A673 (cell line): ENCODE measurements around the gene MTFR1L. TPM values are rescaled to one million over a fixed set of nuclear protein-coding genes. Genes with fewer than 3 reads are reported as not detected.

Experiments
- Bru-seq: library from RNA; stranded (reverse); fragments of 400-500 nt; gene quantifications from one replicate; lab custom pipeline; 2021; lab: Mats Ljungman, UMichigan
- BruChase-seq, 2 experiments: library from RNA; stranded (reverse); fragments of 400-500 nt; gene quantifications; one replicate each; lab custom pipeline; 2021; lab: Mats Ljungman, UMichigan
- BruUV-seq: library from RNA; stranded (reverse); fragments of 400-500 nt; replicated peaks from 2 replicates; lab custom pipeline; 2021; lab: Mats Ljungman, UMichigan
- CTCF ChIA-PET: fragments of 300-600 bp; sonication (Branson Sonifier 250); formaldehyde crosslinking; loops from one replicate; lab custom pipeline; 2022; ENCODE audit warnings: antibody characterized with exemption; lab: Charles Lee
- POLR2A ChIA-PET: fragments of 300-600 bp; sonication (Branson Sonifier 250); formaldehyde crosslinking; loops from one replicate; lab custom pipeline; 2022; ENCODE audit warnings: antibody characterized with exemption; ENCODE audit not compliant: low non-redundant PET; lab: Charles Lee
- DNase-seq: peaks from one replicate; pipeline ENCODE4 v3.0.0-alpha.2; 2015; ENCODE audit warnings: low spot score
- H3K27ac ChIP-seq: fragments of 200-600 bp; sonication (generic); 2 replicates; pipeline ENCODE4 v1.5.1; 2016; ENCODE audit warnings: mixed run types, low read depth, mild to moderate bottlenecking, mixed read lengths, antibody characterized with exemption, low read length; ENCODE audit not compliant: poor library complexity, severe bottlenecking
- H3K27me3 ChIP-seq: fragments of 200-600 bp; sonication (generic); replicated peaks from 2 replicates; pipeline ENCODE4 v1.6.1; 2017; ENCODE audit warnings: mixed run types, low read depth, mild to moderate bottlenecking, mixed read lengths, antibody characterized with exemption, low read length; ENCODE audit not compliant: insufficient read depth, poor library complexity
- H3K36me3 ChIP-seq: fragments of 200-600 bp; sonication (generic); 2 replicates; pipeline ENCODE4 v1.6.1; 2016; ENCODE audit warnings: mixed run types, mild to moderate bottlenecking, mixed read lengths, antibody characterized with exemption, low read length; ENCODE audit not compliant: insufficient read depth, poor library complexity, severe bottlenecking
- H3K4me1 ChIP-seq: fragments of 200-600 bp; sonication (generic); 2 replicates; pipeline ENCODE4 v1.6.1; 2017; ENCODE audit warnings: mixed run types, mild to moderate bottlenecking, mixed read lengths, antibody characterized with exemption, low read length; ENCODE audit not compliant: insufficient read depth, poor library complexity, severe bottlenecking
- H3K4me3 ChIP-seq: fragments of 200-600 bp; sonication (generic); 2 replicates; pipeline ENCODE4 v1.5.1; 2016; ENCODE audit warnings: low read depth, mixed run types, mild to moderate bottlenecking, mixed read lengths, low read length; ENCODE audit not compliant: poor library complexity, severe bottlenecking
- H3K9me3 ChIP-seq: fragments of 200-600 bp; sonication (generic); 2 replicates; pipeline ENCODE4 v1.6.1; 2016; ENCODE audit warnings: mixed run types, low read depth, mild to moderate bottlenecking, mixed read lengths, antibody characterized with exemption, low read length; ENCODE audit not compliant: poor library complexity, severe bottlenecking
- EZH2 ChIP-seq: fragments of 200-600 bp; sonication (generic); IDR thresholded peaks from 2 replicates; pipeline ENCODE4 v1.6.1; 2017; ENCODE audit warnings: borderline replicate concordance, low read depth, mild to moderate bottlenecking, mixed read lengths, antibody characterized with exemption, low read length; ENCODE audit not compliant: poor library complexity, severe bottlenecking
- intact Hi-C: fragments of 100-400 bp; cut with micrococcal nuclease; formaldehyde crosslinking; loops from one replicate; pipeline ENCODE4 v1.10.0; 2022; ENCODE audit not compliant: unreplicated experiment
- long read RNA-seq: library from polyadenylated mRNA; stranded (forward); transcript quantifications from one replicate; pipeline ENCODE4 v2.0.0, GENCODE V29; 2022
- total RNA-seq: library from RNA; stranded (reverse); gene quantifications from 2 replicates; pipeline ENCODE4 v1.2.3, GENCODE V29; 2021
- TF ChIP-seq, protein P1 (sequence below): fragments of 300-800, 200-600 bp; sonication (generic); conservative IDR thresholded peaks from 2 replicates; pipeline ENCODE4 v1.5.1; 2017; ENCODE audit warnings: low read depth, mild to moderate bottlenecking, antibody characterized with exemption, low read length, moderate library complexity, mixed read lengths

MTFR1L gene
- 45.0 and 51.6 TPM in 2 replicates for total RNA-seq
- Bru-seq, nascent RNA = percentile 61 among the genes with signal in this experiment
- BruChase-seq, experiment 1, labeled RNA remaining after a 2-hour chase = percentile 69 among the genes with signal in this experiment
- percentile 74 among the genes with signal in this experiment for BruChase-seq, experiment 2, labeled RNA remaining after a 6-hour chase
- long read RNA-seq, transcript MTFR1L-210 (7 exons, 1,873 nt) = minor isoform, 34 of 164 reads
- long read RNA-seq, transcript MTFR1L-204 (7 exons, 1,868 nt) = minor isoform, 8 of 164 reads
- long read RNA-seq, transcript MTFR1L-203 (7 exons, 2,004 nt) = major isoform, 102 of 164 reads
- long read RNA-seq, partial matches to known transcripts = 6 of 164 reads
- long read RNA-seq, other reads (novel, unspliced or antisense) = 11 of 164 reads

DNA sequence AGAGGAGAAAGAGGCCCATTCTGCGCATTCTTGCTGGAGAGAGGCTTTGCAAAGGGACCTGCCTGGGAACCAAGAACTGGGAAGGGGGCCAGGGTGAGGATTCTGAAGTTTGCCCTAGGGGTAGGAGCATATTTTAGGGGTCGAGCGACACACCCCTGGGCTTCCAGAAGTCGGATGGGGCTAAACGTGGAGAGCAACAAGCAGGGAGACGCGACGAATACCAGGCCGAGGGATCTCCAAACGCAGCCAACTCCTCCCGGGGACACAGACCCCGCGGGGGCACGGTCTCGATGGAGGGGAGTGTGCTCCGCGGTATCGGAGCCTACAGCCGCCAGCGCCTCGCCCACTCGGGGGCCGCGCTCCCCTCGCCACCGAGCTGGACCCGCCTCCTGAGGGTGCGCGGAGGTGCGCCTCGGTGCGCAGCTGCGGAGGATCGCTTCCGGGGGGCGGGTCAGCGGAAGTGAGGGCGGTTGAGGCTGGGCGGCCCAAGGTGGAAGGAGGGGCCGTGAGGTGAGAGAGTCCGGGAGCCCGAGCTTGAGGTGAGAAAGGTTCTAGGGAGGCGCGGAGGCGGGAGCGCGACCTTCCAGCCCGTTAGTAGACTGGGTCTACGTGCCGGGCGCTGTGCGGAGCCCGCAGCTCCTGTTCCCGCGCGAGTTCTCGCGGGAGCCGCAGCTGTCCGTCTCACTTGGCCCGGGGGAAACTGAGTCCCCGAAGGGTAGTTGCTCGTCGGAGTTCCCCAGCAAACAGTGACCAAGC is at the start of gene MTFR1L:
TSS of gene MTFR1L (plus strand) at position 464 of the 756 bp plus-strand sequence. CDS start 3,151 bp downstream, outside the sequence.
- Histone ChIP-seq H3K27me3 (no peaks in the 10 kb centered on the region), H3K4me1 (no peaks in the 10 kb centered on the region), H3K9me3 (no peaks in the 10 kb centered on the region), H3K4me3 (peak within 1 kb of the TSS; percentile 90), H3K27ac (peak within 1 kb of the TSS; percentile 88), H3K36me3 (no peaks in the 10 kb centered on the region)
- peak; percentile 85 for DNase-seq
- intact Hi-C loops = no loop called here
- ChIA-PET POLR2A (interaction anchor here (1.0 kb wide), 1 partner anchor 55 kb away, joined by 3 read pairs; no protein-coding TSS in a partner anchor), CTCF (interaction anchor here (0.5 to 0.6 kb wide), 2 partner anchors 254 to 292 kb away, joined by 3 to 5 read pairs; partner anchors contain the start of gene PDIK1L)
- no TSS peak for BruUV-seq
- TF ChIP-seq, protein P1, sequence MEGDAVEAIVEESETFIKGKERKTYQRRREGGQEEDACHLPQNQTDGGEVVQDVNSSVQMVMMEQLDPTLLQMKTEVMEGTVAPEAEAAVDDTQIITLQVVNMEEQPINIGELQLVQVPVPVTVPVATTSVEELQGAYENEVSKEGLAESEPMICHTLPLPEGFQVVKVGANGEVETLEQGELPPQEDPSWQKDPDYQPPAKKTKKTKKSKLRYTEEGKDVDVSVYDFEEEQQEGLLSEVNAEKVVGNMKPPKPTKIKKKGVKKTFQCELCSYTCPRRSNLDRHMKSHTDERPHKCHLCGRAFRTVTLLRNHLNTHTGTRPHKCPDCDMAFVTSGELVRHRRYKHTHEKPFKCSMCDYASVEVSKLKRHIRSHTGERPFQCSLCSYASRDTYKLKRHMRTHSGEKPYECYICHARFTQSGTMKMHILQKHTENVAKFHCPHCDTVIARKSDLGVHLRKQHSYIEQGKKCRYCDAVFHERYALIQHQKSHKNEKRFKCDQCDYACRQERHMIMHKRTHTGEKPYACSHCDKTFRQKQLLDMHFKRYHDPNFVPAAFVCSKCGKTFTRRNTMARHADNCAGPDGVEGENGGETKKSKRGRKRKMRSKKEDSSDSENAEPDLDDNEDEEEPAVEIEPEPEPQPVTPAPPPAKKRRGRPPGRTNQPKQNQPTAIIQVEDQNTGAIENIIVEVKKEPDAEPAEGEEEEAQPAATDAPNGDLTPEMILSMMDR = no peak
- TF ChIP-seq EZH2 = no peak

DNA sequence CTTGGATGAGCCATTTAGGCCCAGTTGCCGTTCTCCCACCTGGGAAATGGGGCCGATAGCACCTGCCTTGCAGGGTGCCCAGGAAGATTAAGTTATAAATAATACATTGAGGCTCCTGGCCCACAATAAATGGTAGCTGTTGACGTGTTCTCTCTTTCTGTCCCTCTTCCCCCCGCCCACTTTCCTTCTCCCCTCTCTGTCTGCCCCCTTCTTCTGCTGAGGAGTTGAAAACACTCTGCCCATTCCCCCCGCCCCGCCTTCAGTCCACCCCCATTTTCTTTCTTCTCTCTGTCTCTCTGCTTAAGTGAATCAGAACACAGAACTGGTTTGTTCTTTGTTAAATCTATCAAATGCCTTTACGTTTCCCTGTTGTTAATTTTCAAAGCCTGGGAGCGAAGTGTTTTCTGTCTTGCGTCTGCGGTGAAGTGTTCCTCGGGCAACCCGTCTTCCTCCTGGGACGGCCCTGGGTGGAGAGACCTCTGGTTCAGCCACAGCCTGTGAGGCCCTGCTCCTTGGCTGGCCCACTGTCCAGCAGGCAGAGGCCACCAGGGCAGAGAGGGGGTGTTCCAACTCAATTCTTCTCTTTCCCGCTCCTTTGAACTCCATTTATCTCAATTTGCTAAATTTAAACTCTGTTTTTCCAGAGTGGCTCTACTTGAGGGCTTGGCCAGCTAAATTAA is 49.1 kb upstream of the MTFR1L start:
- intact Hi-C loops = no loop called here
- no TSS peak for BruUV-seq
- peaks cover 19% of the 10 kb centered on the region for H3K4me1 ChIP-seq
- no peaks in the 10 kb centered on the region for H3K36me3 ChIP-seq
- H3K9me3 ChIP-seq = no peaks in the 10 kb centered on the region
- no peak for TF ChIP-seq EZH2
- H3K27me3 ChIP-seq = no peaks in the 10 kb centered on the region
- CTCF ChIA-PET = no interaction called here
- no peak for DNase-seq
- POLR2A ChIA-PET = no interaction called here
- H3K4me3 ChIP-seq = no peak overlapping the region
- H3K27ac ChIP-seq = peak overlapping the region; percentile 56

DNA sequence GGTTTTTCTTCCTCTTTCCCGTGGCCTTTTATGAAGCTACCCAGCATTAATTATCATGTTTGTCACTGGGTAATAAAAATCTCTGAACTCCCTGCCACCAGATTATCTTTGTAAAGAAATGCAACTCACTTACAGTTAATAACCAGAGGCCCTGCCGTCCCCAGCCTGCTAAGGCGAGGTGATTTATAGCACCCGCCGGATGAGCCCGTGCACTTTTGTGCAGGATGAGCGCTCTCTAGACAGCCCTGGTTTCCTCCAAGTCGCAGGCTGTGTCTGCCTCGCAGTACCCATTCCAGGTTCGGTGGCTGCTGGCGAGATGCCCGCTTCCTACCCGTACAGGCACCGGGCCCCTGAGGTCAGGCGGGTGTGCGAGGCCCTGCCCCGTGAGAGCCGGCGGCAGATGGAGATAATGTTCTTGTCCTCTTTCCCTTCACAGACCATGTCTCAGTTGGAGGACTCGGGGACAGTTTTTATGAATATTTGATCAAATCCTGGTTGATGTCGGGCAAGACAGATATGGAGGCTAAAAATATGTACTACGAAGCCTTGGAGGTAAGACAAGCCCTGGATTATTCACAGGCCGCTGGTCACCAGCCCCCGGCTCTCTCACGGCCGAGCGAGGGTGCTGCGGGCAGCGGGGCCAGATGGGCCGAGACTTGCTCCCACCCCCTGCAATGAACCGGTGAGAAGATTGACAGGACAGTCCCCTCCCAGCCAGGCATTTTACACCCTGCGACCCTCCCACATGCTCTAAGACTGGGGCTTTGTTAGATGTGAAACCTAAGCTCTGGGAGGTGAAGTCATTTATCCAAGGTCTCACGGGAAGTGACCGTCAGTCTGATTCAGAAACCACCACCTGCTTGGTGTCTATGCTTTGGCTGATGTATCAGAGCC is 48.3 kb upstream of the MTFR1L start:
- ChIA-PET POLR2A (interaction anchor here (0.6 kb wide), 1 partner anchor 266 kb away, joined by 3 read pairs; no protein-coding TSS in a partner anchor), CTCF (no interaction called here)
- peaks cover 19% of the 10 kb centered on the region for H3K4me1 ChIP-seq
- intact Hi-C loops = no loop called here
- no peak for TF ChIP-seq EZH2
- TF ChIP-seq, protein P1 = no peak
- DNase-seq = peak; percentile 67
- H3K9me3 ChIP-seq = no peaks in the 10 kb centered on the region
- peak overlapping the region; percentile 56 for H3K27ac ChIP-seq
- no TSS peak for BruUV-seq
- H3K27me3 ChIP-seq = no peaks in the 10 kb centered on the region
- H3K36me3 ChIP-seq = no peaks in the 10 kb centered on the region
- H3K4me3 ChIP-seq = no peak overlapping the region
